HG03469 (cell line): Measurements from ENCODE around the gene CACNA1B.

Source experiments
- ATAC-seq: cut with Tn5 transposase; IDR thresholded peaks from one replicate; pipeline ENCODE4 v1.9.1; 2021; ENCODE audit warnings: mild to moderate bottlenecking, moderate library complexity, moderate number of reproducible peaks; ENCODE audit not compliant: unreplicated experiment

The CACNA1B gene

GRCh38 chr9:137978262-137978714 lies 100.7 kb downstream of the CACNA1B start:
- ATAC-seq = no peak

- no peak for ATAC-seq
Measured at GRCh38 chr9:137982200-137982599, 104.6 kb downstream of the CACNA1B start.

DNA sequence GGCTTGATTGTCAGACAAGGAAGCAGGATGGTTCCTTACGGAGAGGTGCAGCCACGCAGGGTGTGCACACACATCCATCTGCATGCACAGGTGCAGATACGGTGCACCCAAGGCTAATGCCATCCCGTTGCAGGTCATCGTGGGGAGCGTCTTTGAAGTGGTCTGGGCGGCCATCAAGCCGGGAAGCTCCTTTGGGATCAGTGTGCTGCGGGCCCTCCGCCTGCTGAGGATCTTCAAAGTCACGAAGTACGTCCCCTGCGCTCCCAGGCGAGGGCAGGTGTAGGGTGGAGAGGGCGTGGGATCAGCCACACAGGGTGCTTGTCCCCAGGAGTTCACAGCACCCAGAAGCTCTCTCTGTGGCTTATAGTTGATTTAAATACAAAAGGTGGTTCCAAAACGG lies 106.4 kb downstream of the CACNA1B start:
- no peak for ATAC-seq

- ATAC-seq = no peak
Measured at GRCh38 chr9:137984520-137985257, 107.1 kb downstream of the CACNA1B start.

DNA sequence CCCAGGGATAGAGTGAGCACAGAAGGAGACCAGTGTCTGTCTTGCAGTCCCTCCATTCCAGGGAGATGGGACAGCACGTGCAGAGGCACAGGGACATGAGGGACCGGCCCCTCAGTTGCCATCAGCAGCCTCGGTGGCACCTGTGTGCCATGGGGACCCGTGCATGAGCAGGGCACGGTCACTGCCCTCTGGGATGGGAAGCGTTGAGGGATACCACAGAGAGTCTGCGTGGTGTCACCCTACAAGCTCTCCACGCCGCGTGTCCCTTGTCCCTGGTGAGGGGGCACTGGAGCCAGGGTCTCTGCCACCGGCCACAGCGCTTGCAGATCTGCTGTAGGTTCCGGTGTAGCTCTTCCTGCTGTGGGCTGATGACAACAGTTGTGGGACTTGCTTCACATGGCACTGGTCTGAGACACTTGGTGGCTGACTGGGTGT lies 108.1 kb downstream of the CACNA1B start:
- no peak for ATAC-seq

- no peak for ATAC-seq
Measured at GRCh38 chr9:137986268-137987099, 108.9 kb downstream of the CACNA1B start.

- ATAC-seq = no peak
Measured at GRCh38 chr9:137987244-137988030, 109.9 kb downstream of the CACNA1B start.

DNA sequence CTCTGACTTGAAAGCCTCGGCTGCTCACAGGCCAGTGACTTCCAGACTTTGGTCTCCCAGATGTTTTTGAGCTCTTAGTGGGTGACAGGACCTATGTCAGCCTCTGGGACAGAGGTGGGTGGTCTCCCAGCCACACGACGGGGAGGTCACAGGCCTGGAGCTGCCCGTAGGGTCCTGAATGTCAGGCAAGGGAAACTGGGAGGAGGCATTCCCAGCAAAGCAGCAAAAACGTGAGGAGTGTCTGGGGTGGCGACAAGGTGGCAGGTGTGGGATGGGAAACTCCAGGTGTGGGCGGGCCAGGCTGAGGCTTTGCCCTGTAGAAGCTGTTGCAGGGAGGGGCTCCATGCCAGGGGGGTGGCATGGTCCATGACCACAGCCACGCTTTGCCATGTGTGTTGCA lies 110.5 kb downstream of the CACNA1B start:
- ATAC-seq = no peak

DNA sequence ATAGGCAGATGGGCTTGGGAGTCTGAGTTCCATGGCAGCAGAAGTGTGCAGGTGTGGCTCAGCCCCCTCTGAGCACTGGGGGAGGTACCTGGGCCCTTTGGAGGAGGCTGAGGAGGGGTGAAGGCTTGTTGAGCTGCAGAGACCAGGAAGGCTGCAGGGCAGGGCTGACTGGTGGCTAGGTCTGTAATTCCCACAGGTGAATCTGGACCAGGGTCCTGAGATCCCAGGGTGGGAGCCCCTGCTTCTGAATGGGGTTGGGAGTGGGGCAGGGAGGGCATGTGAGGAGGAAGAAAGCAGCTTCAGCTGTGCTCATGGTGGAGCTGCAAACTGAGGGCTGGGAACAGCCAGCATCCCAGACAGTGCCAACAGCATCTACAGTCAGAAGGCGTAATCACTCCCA lies 111.1 kb downstream of the CACNA1B start:
- no peak for ATAC-seq

DNA sequence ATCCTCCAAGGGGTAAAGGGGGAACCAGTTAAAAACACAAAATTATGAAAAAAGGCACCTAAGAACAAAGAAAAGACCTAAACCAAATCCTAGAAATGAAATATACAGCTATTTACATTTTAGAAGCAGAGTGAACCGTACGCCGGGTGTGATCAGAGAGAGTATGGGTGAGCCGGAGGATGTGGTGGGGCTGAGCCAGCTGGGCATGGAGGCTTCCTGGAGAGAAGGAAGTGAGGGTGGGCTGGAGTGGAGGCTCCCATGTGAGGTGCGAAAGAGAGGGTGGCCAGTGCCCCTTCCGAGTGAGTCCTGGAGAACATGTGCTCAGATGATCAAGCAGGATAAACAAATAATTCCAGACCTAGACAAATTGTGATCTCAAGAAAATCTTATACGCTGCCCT lies 111.6 kb downstream of the CACNA1B start:
- no peak for ATAC-seq

GRCh38 chr9:137989999-137990715 lies 112.6 kb downstream of the CACNA1B start:
- ATAC-seq = no peak

DNA sequence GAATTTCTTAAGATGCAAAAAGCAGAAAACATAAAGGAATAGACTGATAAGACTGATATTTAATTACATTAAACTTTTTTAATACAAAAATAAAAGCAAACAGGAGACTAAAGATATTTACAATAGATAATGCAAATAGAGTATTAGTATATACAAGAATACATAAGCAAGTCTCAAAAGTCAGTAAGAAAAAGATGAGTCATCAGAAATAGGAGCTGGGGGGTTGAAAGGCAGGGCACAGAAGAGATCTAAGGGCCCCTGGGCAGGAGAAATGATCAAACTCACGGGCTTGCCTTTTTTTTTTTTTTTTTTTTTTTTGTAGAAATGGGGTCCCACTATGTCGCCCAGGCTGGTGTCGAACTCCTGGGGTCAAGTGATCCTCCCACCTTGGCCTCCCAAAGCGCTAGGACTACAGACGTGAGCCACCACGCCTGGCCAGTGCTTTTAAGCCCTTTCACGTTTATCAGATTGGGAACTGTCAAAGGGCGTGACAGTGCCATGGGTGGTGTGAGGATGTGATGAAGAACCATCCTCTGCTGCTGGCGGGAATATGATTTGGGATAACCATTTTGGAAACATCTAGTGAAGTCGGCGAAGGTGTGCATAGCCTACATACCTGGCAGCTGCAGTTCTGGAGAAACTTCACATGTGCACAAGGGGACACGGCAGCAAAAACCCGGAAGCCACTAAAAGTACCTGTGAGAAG lies 126.1 kb downstream of the CACNA1B start:
- no peak for ATAC-seq

GRCh38 chr9:138006576-138007233 lies 129.1 kb downstream of the CACNA1B start:
- ATAC-seq = no peak

DNA sequence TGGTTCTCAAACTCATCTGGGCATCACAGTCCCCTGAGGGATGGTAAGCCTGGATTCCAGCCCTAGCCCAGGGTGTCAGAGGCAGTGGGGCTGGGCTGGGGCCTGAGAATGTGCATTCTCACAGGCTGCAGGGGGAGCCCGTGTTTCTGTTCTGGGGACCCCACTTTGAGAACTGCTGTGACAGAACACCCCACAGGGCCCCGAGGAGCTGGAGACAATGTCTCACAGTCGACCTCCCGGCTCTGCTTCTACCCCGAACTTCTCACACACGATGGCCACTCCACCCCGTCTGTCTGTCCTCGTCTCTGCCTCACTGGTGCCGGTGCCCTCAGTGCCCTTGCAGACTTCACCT lies 130.0 kb downstream of the CACNA1B start:
- ATAC-seq = no peak

GRCh38 chr9:138007918-138008841 lies 130.6 kb downstream of the CACNA1B start:
- ATAC-seq = no peak

DNA sequence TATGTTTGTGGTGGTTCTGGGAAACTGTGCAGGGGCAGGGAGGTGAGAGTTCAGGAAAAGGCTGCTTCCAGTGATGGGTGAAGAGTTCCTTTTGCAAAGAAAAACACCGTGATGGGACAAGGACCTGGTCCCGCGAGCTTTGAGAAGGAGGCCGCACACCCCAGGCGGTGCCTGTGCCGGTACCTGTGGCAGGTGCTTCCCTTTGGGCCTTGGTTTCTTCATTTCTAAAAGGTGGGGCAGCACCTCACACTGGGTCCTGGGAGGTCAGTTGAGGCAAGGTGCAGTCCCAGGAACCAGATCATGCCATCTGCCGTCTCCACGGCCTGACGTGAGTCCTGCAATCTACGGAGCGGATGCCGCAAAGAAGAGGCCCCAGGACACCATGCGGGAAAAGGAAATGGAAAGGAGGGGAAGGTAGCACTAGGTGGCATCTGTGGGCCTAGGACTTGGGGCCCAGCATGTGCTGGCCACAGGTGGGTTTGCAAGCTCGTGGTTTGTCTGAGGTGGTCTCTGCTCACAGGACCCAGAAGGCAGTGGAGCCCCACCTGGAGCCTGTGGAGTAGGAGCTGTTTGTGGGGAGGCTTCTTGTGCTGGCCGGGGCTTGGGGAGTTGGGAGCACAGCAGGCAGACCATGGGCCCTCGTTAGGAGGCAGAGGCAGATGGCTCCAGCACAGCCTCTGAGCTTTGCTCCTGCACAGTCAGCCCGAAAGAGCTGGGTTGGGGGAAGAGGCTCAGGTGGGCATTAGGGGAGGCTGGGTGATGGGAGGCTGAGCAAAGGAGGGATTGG lies 131.6 kb downstream of the CACNA1B start:
- ATAC-seq = no peak

GRCh38 chr9:138009803-138010690 lies 132.5 kb downstream of the CACNA1B start:
- no peak for ATAC-seq
